NCI-H1436 treated with DMSO at 0.1 percent for 48 hours (cell line): ENCODE data around the gene NRSN2.
"Not testable (repeated sequence)": the region's sequence is repeated elsewhere in the genome, so short reads cannot be mapped to it uniquely, and the experiment has no call there.

Experiments
- DNase-seq: peaks from one replicate; lab custom pipeline; 2025; lab: John Stamatoyannopoulos, UW

Gene NRSN2

DNA sequence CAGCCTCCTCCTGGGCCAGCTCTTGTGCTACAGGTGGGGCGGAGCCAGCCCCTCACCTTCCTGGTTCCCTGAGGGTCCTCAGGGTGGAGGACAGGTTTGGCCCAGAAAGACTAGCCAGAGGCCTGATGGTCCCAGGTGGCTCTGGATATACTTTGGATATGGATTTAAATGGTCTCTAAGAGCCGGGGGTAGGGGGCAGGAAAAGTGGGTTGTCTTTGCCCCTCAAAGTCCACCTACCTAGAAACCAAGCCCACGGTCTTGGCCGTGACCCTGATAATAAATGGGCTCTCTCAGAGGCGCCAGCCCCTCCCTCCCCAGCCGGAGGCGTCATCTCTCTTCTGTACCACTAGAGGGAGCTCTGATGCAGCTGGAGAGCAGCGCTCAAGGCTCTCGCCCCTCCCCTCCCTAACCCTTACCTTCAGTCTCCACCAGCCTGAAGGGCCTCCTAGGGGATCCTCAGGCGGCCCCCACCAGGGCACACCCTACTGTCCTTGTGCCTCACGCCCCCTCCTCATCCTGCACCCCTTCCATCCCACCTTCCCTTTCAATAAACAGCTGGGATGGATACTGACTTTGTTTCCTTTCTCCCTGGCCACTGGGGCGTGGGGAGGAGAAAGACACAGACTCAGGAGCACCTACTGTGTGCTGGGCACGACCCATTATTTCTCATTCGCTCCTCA lies 7.5 kb downstream of the NRSN2 start:
- no peak for DNase-seq

GRCh38 chr20:356154-356553 lies 9.2 kb downstream of the NRSN2 start:
- DNase-seq: not testable (repeated sequence)

- DNase-seq: no peak
Measured at GRCh38 chr20:356745-357144, 9.8 kb downstream of the NRSN2 start.

DNA sequence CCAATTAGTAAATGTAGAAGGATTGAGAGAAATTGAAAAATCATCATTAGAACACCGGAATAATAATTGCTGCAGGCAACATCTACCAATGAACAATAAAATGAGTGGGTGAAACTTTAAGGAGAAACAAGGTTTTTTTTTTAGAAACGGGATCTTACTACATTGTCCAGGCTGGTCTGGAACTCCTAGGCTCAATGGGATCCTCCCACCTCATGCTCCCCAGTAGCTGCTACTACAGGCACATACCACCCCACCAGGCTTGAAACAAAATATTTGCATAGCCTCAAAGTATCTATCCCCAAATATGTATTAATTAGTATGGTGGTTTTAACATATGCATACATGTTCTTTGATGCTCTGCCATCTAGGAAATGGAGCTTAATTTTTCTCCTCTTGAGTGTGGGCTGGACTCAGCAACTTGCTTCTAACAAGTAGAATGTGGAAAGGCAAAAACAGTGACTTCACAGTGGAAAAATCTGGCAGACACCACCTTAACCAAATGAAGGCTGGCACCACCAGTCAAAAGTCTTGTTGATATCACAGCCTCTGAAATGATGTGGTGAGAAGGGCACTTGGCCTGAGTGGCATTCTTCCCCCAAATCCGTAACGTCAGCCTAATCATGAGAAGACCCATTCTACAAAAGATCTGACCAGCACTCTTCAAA lies 12.1 kb downstream of the NRSN2 start:
- DNase-seq: no peak

GRCh38 chr20:361561-361960 lies 14.7 kb downstream of the NRSN2 start:
- no peak for DNase-seq

- DNase-seq: no peak
Measured at GRCh38 chr20:362271-363254, 15.7 kb downstream of the NRSN2 start.

DNA sequence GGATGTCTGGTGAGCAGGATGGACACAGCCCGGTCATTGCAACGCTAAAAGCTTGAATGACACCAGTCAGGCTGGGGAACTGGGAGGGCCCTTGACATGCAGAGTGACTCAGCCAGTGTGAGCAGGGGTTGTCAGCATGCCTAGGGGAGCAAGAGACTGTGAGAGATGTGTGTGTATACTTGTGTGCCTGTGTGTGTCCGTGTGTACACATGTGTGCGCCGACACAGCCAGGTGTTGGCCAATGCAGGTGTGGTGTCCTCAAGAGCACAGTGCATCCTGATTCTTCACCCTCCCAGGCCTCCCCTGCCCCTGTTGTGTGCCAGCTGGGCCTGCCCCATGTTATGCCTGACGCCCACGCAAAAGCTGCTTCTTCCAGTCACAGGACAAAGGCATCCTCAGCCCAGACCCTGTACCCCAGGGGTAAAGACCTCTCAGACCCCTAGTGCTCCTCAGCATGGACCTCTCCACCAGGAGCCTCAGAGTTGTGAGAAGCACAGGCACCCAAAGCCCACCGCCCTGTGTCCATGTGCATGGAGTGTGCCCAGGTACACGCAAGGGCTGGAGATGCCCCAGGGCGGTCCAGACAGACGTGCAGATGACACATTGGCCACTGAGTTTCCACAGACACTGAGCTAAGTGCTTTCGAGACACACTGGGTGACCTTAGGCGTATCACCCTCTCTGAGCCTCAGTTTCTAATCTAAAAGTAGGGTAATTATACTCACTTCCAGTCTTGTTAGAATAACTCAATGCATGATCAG lies 16.6 kb downstream of the NRSN2 start:
- no peak for DNase-seq

DNA sequence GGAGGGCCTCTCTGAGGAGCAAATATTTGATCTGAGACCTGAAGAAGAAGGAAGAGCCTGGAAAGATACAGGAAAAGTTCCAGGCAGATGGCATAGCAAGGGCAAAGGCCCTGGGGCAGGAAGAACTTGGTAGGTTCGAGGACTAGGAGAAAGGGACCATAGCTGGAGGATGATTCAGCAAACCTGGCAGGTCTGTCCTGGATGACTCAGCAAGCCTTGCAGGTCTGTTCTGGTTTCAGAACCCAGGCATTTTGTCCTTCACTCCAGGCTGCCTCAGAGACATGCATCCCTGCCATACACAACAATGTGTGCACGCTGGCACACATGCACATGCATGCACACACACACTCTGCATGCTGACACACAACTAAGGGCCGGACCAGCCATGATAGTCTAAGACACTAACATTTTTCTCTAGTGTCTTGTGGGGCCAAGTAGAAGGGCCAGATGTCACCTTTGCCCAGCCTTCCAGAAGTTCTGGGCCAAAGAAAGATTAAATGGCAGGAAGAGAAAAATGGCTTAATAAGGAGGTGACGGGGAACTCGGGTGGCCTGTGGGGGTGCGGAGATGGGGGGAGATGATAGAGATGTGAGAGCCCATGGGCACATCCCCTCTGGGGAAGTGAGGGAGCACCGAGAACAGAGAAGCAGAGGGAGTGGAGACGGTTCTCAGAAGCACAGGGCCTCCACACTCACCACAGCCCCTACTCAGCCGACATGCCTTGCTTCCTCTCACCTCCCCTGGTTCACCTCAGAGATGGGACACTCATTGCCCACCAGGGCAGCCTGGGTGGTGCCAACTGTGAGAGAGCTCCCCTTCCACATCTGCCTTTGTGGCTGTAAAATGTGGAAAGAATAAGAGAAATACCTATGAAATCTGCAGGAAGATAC lies 18.2 kb downstream of the NRSN2 start:
- DNase-seq: no peak

GRCh38 chr20:366041-366718 lies 19.3 kb downstream of the NRSN2 start:
- no peak for DNase-seq

DNA sequence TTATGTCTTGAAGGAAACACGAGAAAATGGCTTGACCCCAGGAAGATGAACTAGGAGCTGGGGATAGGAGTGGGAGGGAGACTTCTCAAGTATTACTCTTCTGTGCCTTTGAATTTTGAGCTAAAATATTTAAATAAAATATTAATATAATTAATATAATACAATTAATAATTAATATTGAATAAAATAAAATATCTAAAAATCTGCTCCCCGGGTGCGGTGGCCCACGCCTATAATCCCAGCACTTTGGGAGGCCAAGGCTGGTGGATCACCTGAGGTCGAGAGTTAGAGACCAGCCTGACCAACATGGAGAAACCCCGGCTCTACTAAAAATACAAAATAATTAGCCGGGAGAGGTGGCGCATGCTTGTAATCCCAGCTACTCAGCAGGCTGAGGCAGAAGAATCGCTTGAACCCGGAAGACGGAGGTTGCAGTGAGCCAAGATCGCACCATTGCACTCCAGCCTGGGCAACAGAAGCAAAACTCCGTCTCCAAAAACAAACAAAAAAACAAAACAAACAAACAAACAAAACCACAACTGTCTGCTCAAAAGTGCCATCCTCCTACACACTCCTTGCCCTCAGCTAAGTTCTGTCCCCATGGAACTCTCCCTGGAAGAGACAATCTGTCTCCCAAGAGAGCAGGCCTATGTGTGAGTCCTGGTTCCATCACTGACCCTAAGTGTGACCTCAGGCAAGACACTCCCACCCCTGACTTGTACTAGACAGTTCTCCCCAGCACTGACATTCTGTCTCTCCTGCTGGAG lies 20.0 kb downstream of the NRSN2 start:
- no peak for DNase-seq

DNA sequence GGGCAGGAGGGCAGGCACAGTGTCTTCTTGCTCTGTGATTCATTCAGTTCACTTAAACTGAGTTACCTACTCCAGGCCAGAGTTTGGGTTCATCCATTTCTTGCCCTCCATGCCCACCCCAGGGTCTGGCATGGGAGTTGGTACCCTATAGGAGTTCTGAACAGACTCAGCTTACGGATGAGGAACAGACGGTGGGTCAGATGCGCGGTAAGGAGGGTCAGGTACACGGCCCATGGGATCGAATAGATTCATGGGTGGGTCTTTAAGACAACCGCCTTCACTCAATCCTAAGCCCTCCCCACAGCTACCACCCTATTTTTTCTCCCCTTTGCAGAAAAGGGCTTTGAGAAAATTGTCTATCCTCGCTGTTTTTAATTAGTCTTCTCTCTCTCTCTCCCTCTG lies 20.6 kb downstream of the NRSN2 start:
- DNase-seq: no peak

GRCh38 chr20:368915-369314 lies 22.0 kb downstream of the NRSN2 start:
- DNase-seq: no peak

DNA sequence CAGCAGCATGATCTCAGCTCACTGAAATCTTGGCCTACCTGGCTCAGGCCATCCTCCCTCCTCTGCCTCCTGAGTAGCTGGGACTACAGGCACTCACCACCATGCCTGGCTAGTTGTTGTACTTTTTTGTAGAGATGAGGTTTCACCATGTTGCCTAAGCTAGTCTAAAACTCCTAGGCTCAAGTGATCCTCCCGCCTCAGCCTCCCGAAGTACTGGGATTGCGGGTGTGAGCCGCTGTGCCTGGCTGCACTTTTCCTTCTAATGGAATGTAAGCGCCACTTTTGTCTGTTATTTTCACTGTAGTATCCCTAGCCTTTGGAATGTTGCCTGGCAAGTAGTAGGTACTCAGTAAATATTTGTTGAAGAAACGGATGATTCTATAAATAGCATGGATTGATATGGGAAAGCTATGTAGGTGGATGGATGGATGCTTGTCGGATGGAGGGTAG lies 23.3 kb downstream of the NRSN2 start:
- DNase-seq: no peak

GRCh38 chr20:370977-371754 lies 24.3 kb downstream of the NRSN2 start:
- DNase-seq: no peak

- no peak for DNase-seq
Measured at GRCh38 chr20:371755-372542, 25.0 kb downstream of the NRSN2 start.

GRCh38 chr20:372543-373082 lies 25.7 kb downstream of the NRSN2 start:
- DNase-seq: not testable (repeated sequence)

DNA sequence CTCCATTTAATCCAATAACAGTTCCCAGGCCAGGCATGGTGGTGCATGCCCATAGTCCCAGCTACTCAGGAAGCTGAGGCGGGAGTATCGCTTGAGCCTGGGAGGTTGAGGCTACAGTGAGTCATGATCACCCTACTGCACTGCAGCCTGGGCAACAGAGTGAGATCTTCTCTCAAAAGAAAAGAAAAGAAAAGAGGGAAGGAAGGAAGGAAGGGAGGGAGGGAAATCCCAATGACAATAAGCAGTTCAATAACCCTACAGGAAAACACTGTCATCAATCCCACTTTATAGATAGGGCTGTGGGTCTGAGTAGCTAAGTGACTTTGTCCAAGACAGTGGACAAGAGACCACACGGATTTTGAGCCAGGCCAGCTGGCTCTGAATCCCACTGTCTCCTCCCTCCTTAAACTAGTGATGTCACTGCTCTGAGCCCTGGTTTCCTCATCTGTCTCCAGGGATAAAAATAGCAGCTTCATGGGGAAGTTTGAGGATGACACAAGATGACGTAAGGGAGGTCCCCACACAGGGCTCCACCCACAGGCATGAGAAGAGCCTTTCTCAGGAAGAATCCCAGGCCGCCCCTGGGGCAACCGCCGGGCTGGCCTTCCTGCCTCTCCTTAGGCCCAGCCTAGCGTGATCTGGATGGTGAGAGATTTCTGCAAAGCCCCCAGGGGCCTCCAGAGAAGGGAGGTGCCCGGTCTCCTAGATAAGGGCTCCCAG lies 26.4 kb downstream of the NRSN2 start:
- DNase-seq: no peak
